ENCODE results near the gene NTNG1. TPM values are rescaled to one million over a fixed set of nuclear protein-coding genes. Genes with fewer than 3 reads are reported as not detected.

The NTNG1 gene
- total and polyA plus RNA-seq, 2 of the 4 experiments (the other 2 are of a cell fraction), result 1.2 to 2.3 TPM

- H3K9me3 ChIP-seq (ENCODE audit: control insufficient read depth, insufficient read depth, low read length), result no peaks in the 10 kb centered on the region; the same call in 1 of the 2 replicates
- H3K79me1 ChIP-seq (ENCODE audit: low read depth in 1 of 2, low read length in 2 of 2), result no peaks in the 10 kb centered on the region
- H4K5ac ChIP-seq (ENCODE audit: low read depth, low read length), result no peak overlapping the region
- no peak overlapping the region for H3K56ac ChIP-seq (ENCODE audit: extremely low read depth, insufficient read depth, low read length)
- H3K27me3 ChIP-seq (ENCODE audit: control insufficient read depth, insufficient read depth, low read length), result no peaks in the 10 kb centered on the region
- no peak overlapping the region for H3K14ac ChIP-seq (replicated peaks; ENCODE audit: low read depth, low read length)
- no peak overlapping the region for H2AK9ac ChIP-seq (replicated peaks; ENCODE audit: low read depth, low read length, poor library complexity)
- H2AFZ ChIP-seq (replicated peaks; ENCODE audit: low read length, poor library complexity), result no peak overlapping the region
- no peaks in the 10 kb centered on the region for H3K4me1 ChIP-seq (ENCODE audit: control insufficient read depth, insufficient read depth, low read length)
- H3K9ac ChIP-seq (ENCODE audit: low read depth, low read length), result no peak overlapping the region
- intact Hi-C loops (cut with micrococcal nuclease) (no loop called here), dilution Hi-C loops (cut with HindIII; ENCODE audit: low sequenced_read_pairs, unreplicated experiment) (no loop called here), in situ Hi-C loops (cut with MboI; ENCODE audit: low sequenced_read_pairs) (no loop called here)
- ATAC-seq (ENCODE audit: low read depth), result no peak
- H2BK5ac ChIP-seq (ENCODE audit: low read depth, low read length, poor library complexity, severe bottlenecking), result no peak overlapping the region
- no peaks in the 10 kb centered on the region for H3K9me1 ChIP-seq (ENCODE audit: insufficient read depth, low read length)
- no peak overlapping the region for H3K4me2 ChIP-seq (ENCODE audit: low read depth, low read length)
- no peak overlapping the region for H3K4me3 ChIP-seq (ENCODE audit: insufficient read depth, low read depth, low read length)
- BruUV-seq (replicated peaks), result no TSS peak
- no peak overlapping the region for H4K91ac ChIP-seq (ENCODE audit: insufficient read depth, low read depth, low read length)
- ChIA-PET CTCF (no interaction called here), POLR2A (ENCODE audit: unreplicated experiment) (no interaction called here)
- no peaks in the 10 kb centered on the region for H3K36me3 ChIP-seq (ENCODE audit: control insufficient read depth, insufficient read depth, low read length)
- no peak overlapping the region for H2BK15ac ChIP-seq (ENCODE audit: low read depth, low read length)
- no peak overlapping the region for H3K23ac ChIP-seq (ENCODE audit: low read depth, low read length)
- no peak overlapping the region for H2BK120ac ChIP-seq (ENCODE audit: low read depth, low read length)
- WGBS, 2 experiments (ENCODE audit: extremely low coverage in 2 of 2, insufficient read length in 1 of 2), result no CpG with 5 or more reads among the region's 2 CpGs
- TF ChIP-seq, protein P1, sequence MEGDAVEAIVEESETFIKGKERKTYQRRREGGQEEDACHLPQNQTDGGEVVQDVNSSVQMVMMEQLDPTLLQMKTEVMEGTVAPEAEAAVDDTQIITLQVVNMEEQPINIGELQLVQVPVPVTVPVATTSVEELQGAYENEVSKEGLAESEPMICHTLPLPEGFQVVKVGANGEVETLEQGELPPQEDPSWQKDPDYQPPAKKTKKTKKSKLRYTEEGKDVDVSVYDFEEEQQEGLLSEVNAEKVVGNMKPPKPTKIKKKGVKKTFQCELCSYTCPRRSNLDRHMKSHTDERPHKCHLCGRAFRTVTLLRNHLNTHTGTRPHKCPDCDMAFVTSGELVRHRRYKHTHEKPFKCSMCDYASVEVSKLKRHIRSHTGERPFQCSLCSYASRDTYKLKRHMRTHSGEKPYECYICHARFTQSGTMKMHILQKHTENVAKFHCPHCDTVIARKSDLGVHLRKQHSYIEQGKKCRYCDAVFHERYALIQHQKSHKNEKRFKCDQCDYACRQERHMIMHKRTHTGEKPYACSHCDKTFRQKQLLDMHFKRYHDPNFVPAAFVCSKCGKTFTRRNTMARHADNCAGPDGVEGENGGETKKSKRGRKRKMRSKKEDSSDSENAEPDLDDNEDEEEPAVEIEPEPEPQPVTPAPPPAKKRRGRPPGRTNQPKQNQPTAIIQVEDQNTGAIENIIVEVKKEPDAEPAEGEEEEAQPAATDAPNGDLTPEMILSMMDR (conservative IDR thresholded peaks at IDR 0.05; ENCODE audit: low read depth, low read length), result no peak
- TF ChIP-seq MAZ (IDR thresholded peaks at IDR 0.05; ENCODE audit: borderline replicate concordance, low read depth, low read length) (no peak), MAFK (IDR thresholded peaks at IDR 0.05; ENCODE audit: low read depth, low read length) (no peak), NFE2L2 (IDR thresholded peaks at IDR 0.05; ENCODE audit: low read depth, low read length) (no peak), SMC3 (IDR thresholded peaks at IDR 0.05; ENCODE audit: low read depth, low read length) (no peak), CHD1 (IDR thresholded peaks at IDR 0.05; ENCODE audit: low read depth, low read length) (no peak), BHLHE40 (IDR thresholded peaks at IDR 0.05; ENCODE audit: low read depth, low read length) (no peak), RFX5 (IDR thresholded peaks at IDR 0.05; ENCODE audit: low read depth, low read length) (no peak), CEBPB (IDR thresholded peaks at IDR 0.05; ENCODE audit: low read depth, low read length) (no peak), RAD21 (IDR thresholded peaks at IDR 0.05; ENCODE audit: low read length) (no peak), USF2 (IDR thresholded peaks at IDR 0.05; ENCODE audit: low read depth, low read length) (no peak), RCOR1 (IDR thresholded peaks at IDR 0.05; ENCODE audit: insufficient replicate concordance, low read length) (no peak), FOS (IDR thresholded peaks at IDR 0.05; ENCODE audit: low read depth, low read length) (no peak), ELK1 (IDR thresholded peaks at IDR 0.05; ENCODE audit: borderline replicate concordance, low read depth, low read length) (no peak), MXI1 (IDR thresholded peaks at IDR 0.05; ENCODE audit: borderline replicate concordance, low read depth, low read length) (no peak), POLR2A (IDR thresholded peaks at IDR 0.05; ENCODE audit: low read depth, low read length) (no peak)
- H3K27ac ChIP-seq (ENCODE audit: insufficient read depth, low read length), result no peak overlapping the region
- H4K20me1 ChIP-seq (ENCODE audit: insufficient read depth, low read length), result no peaks in the 10 kb centered on the region
- H2AK5ac ChIP-seq (ENCODE audit: low read depth, low read length), result no peak overlapping the region
- no peak overlapping the region for H3K18ac ChIP-seq (ENCODE audit: low read depth, low read length)
- no peak for DNase-seq
- no peak overlapping the region for H4K8ac ChIP-seq (ENCODE audit: low read depth in 2 of 2, low read length in 2 of 2)
- no peak overlapping the region for H3K4ac ChIP-seq (ENCODE audit: low read depth, low read length)
- no peak overlapping the region for H2BK20ac ChIP-seq (ENCODE audit: low read depth, low read length)
Observed at GRCh38 chr1:107231291-107231690, 90.5 kb downstream of the NTNG1 start.

All from IMR-90 (cell line).